ENCODE data around the gene GPX4.

Gene GPX4

GRCh38 chr19:1064661-1065605 lies 38.9 kb upstream of the GPX4 start:
- peak; percentile 81 for DNase-seq
- H3K27ac Mint-ChIP-seq, result peak overlapping the region; percentile 86
- CTCF ChIA-PET, result interaction anchor here (0.7 to 1.6 kb wide), 11 partner anchors 8 to 39 kb away, joined by 3 to 10 read pairs (median 4); partner anchors contain the start of genes ABCA7 and CNN2
- H3K27me3 Mint-ChIP-seq, result no peaks in the 10 kb centered on the region
- H3K36me3 Mint-ChIP-seq, result peaks cover 26% of the 10 kb centered on the region
- H3K4me1 Mint-ChIP-seq, result peaks cover 46% of the 10 kb centered on the region
- H3K9me3 Mint-ChIP-seq, result peaks cover 3% of the 10 kb centered on the region
- peak overlapping the region; percentile 73 for H3K4me3 Mint-ChIP-seq

- Mint-ChIP-seq H3K4me1 (peaks cover 53% of the 10 kb centered on the region), H3K27ac (peak overlapping the region; percentile 49), H3K9me3 (peaks cover 3% of the 10 kb centered on the region), H3K36me3 (peaks cover 28% of the 10 kb centered on the region), H3K4me3 (peak overlapping the region; percentile 73), H3K27me3 (no peaks in the 10 kb centered on the region)
- CTCF ChIA-PET, result interaction anchor here (0.8 to 3.2 kb wide), 6 partner anchors 9 to 26 kb away, joined by 3 to 13 read pairs (median 5); partner anchors contain the start of gene ABCA7
- DNase-seq, result peak; percentile 22
Observed at GRCh38 chr19:1065606-1066109, 38.1 kb upstream of the GPX4 start.

GRCh38 chr19:1066251-1066747 lies 37.5 kb upstream of the GPX4 start:
- H3K4me1 Mint-ChIP-seq, result peaks cover 55% of the 10 kb centered on the region
- H3K27ac Mint-ChIP-seq, result peak overlapping the region; percentile 45
- no peak for DNase-seq
- no peaks in the 10 kb centered on the region for H3K27me3 Mint-ChIP-seq
- H3K36me3 Mint-ChIP-seq, result peaks cover 28% of the 10 kb centered on the region
- H3K4me3 Mint-ChIP-seq, result peak overlapping the region; percentile 73
- peaks cover 3% of the 10 kb centered on the region for H3K9me3 Mint-ChIP-seq
- CTCF ChIA-PET, result interaction anchor here (1.2 to 3.2 kb wide), 4 partner anchors 10 to 126 kb away, joined by 3 to 13 read pairs (median 4); no protein-coding TSS in a partner anchor

- DNase-seq, result peak; percentile 91
- Mint-ChIP-seq H3K36me3 (peaks cover 31% of the 10 kb centered on the region), H3K4me3 (peak within 1 kb of the TSS; percentile 86), H3K9me3 (peaks cover 3% of the 10 kb centered on the region), H3K27me3 (no peaks in the 10 kb centered on the region), H3K27ac (peak within 1 kb of the TSS; percentile 95), H3K4me1 (peaks cover 58% of the 10 kb centered on the region)
- CTCF ChIA-PET, result interaction anchor here (1.1 to 3.2 kb wide), 4 partner anchors 10 to 126 kb away, joined by 3 to 13 read pairs (median 4); no protein-coding TSS in a partner anchor
Observed at GRCh38 chr19:1066748-1067340, 37.0 kb upstream of the GPX4 start, which contains the start of gene ARHGAP45. TSS of gene ARHGAP45 (plus strand) at chr19:1067167. CDS start at chr19:1067406, 239 bp downstream.

- Mint-ChIP-seq H3K4me3 (peak overlapping the region; percentile 86), H3K36me3 (peaks cover 35% of the 10 kb centered on the region), H3K27ac (peak overlapping the region; percentile 95), H3K9me3 (peaks cover 3% of the 10 kb centered on the region), H3K4me1 (peaks cover 64% of the 10 kb centered on the region), H3K27me3 (no peaks in the 10 kb centered on the region)
- CTCF ChIA-PET, result interaction anchor here (0.6 to 3.2 kb wide), 7 partner anchors 9 to 297 kb away, joined by 3 to 13 read pairs (median 3); no protein-coding TSS in a partner anchor
- no peak for DNase-seq
Observed at GRCh38 chr19:1067341-1067957, 36.3 kb upstream of the GPX4 start.

- peaks cover under 1% of the 10 kb centered on the region for H3K9me3 Mint-ChIP-seq
- no peaks in the 10 kb centered on the region for H3K27me3 Mint-ChIP-seq
- CTCF ChIA-PET, result interaction anchor here (0.6 to 3.2 kb wide), 7 partner anchors 8 to 297 kb away, joined by 3 to 13 read pairs (median 3); no protein-coding TSS in a partner anchor
- peak; percentile 88 for DNase-seq
- H3K36me3 Mint-ChIP-seq, result peaks cover 40% of the 10 kb centered on the region
- H3K4me1 Mint-ChIP-seq, result peaks cover 69% of the 10 kb centered on the region
- H3K4me3 Mint-ChIP-seq, result peak overlapping the region; percentile 86
- H3K27ac Mint-ChIP-seq, result peak overlapping the region; percentile 95
Observed at GRCh38 chr19:1068009-1069001, 35.5 kb upstream of the GPX4 start.

GRCh38 chr19:1069009-1069779 lies 34.6 kb upstream of the GPX4 start:
- H3K4me1 Mint-ChIP-seq, result peaks cover 68% of the 10 kb centered on the region

GRCh38 chr19:1070576-1070930 lies 33.2 kb upstream of the GPX4 start:
- Mint-ChIP-seq H3K27me3 (no peaks in the 10 kb centered on the region), H3K4me3 (peak overlapping the region; percentile 86), H3K36me3 (peaks cover 41% of the 10 kb centered on the region), H3K4me1 (peaks cover 61% of the 10 kb centered on the region), H3K27ac (peak overlapping the region; percentile 93), H3K9me3 (no peaks in the 10 kb centered on the region)
- CTCF ChIA-PET, result interaction anchor here (0.9 kb wide), 1 partner anchor 8 kb away, joined by 4 read pairs; no protein-coding TSS in a partner anchor
- no peak for DNase-seq

More at GRCh38 chr19:1069009-1069779, 34.6 kb upstream of the GPX4 start:
- no peaks in the 10 kb centered on the region for H3K9me3 Mint-ChIP-seq
- H3K4me3 Mint-ChIP-seq, result peak overlapping the region; percentile 86
- CTCF ChIA-PET, result no interaction called here
- H3K36me3 Mint-ChIP-seq, result peaks cover 40% of the 10 kb centered on the region
- DNase-seq, result peak; percentile 88
- H3K27me3 Mint-ChIP-seq, result no peaks in the 10 kb centered on the region
- peak overlapping the region; percentile 93 for H3K27ac Mint-ChIP-seq

GRCh38 chr19:1070931-1071791 lies 32.6 kb upstream of the GPX4 start:
- peak overlapping the region; percentile 86 for H3K27ac Mint-ChIP-seq
- no peaks in the 10 kb centered on the region for H3K27me3 Mint-ChIP-seq
- no peak for DNase-seq
- H3K4me1 Mint-ChIP-seq, result peaks cover 61% of the 10 kb centered on the region
- peak overlapping the region; percentile 73 for H3K4me3 Mint-ChIP-seq
- CTCF ChIA-PET, result no interaction called here
- no peaks in the 10 kb centered on the region for H3K9me3 Mint-ChIP-seq
- peaks cover 47% of the 10 kb centered on the region for H3K36me3 Mint-ChIP-seq

- H3K4me1 Mint-ChIP-seq, result peaks cover 66% of the 10 kb centered on the region
- H3K27me3 Mint-ChIP-seq, result no peaks in the 10 kb centered on the region
- peak overlapping the region; percentile 86 for H3K27ac Mint-ChIP-seq
- DNase-seq, result no peak
- H3K9me3 Mint-ChIP-seq, result no peaks in the 10 kb centered on the region
- peak overlapping the region; percentile 73 for H3K4me3 Mint-ChIP-seq
- H3K36me3 Mint-ChIP-seq, result peaks cover 55% of the 10 kb centered on the region
- CTCF ChIA-PET, result interaction anchor here (0.6 kb wide), 1 partner anchor 35 kb away, joined by 4 read pairs; no protein-coding TSS in a partner anchor
Observed at GRCh38 chr19:1072371-1073015, 31.3 kb upstream of the GPX4 start.
